Naive thymus-derived CD4-positive, alpha-beta T cell (primary cell): ENCODE results near the gene KRTAP10-4. TPM values are rescaled to one million over a fixed set of nuclear protein-coding genes. Genes with fewer than 3 reads are reported as not detected.

ENCODE experiments used
- ATAC-seq: fragments of 150-1000 bp; cut with Tn5 transposase; 2 replicates; pipeline ENCODE4 v1.10.0; 2021; ENCODE audit warnings: mild to moderate bottlenecking, moderate library complexity
- CTCF ChIA-PET: fragments of 350-600 bp; sonication (Branson Sonifier 250); formaldehyde crosslinking; loops from one replicate; lab custom pipeline; 2021; ENCODE audit warnings: antibody characterized with exemption; lab: Charles Lee
- POLR2A ChIA-PET: fragments of 350-600 bp; sonication (Branson Sonifier 250); formaldehyde crosslinking; loops from one replicate; lab custom pipeline; 2021; ENCODE audit warnings: antibody characterized with exemption, inconsistent platforms; lab: Charles Lee
- DNase-seq, 9 donors: peaks; one replicate each; pipeline versions ENCODE4 v3.0.0 to v3.0.0-alpha.2; 2020 to 2022; ENCODE audit warnings: mixed read lengths in 1 of 9
- H3K27ac ChIP-seq: one replicate; pipeline ENCODE4 v1.7.0; 2013; ENCODE audit warnings: mild to moderate bottlenecking, low read depth, low read length, moderate library complexity
- H3K27me3 ChIP-seq, 2 donors: one replicate each; pipeline ENCODE4 v1.7.0; 2013; ENCODE audit warnings: low read length in 2 of 2, mild to moderate bottlenecking in 2 of 2, moderate library complexity in 2 of 2; ENCODE audit not compliant: control insufficient read depth in 2 of 2, insufficient read depth in 2 of 2
- H3K36me3 ChIP-seq, 3 experiments: 1 replicate in 2 of 3; 2 replicates in 1 of 3; pipeline ENCODE4 v1.7.0; 2013; ENCODE audit warnings: low read length in 3 of 3, mild to moderate bottlenecking in 3 of 3, moderate library complexity in 1 of 3; ENCODE audit not compliant: insufficient read depth in 3 of 3, control insufficient read depth in 2 of 3
- H3K4me1 ChIP-seq, 2 donors: one replicate each; pipeline ENCODE4 v1.7.0; 2013; ENCODE audit warnings: low read length in 2 of 2, mild to moderate bottlenecking in 2 of 2, moderate library complexity in 1 of 2; ENCODE audit not compliant: control insufficient read depth in 2 of 2, insufficient read depth in 2 of 2
- H3K4me3 ChIP-seq: 2 replicates; pipeline ENCODE4 v1.7.0; 2013; ENCODE audit warnings: mild to moderate bottlenecking, low read length
- H3K9me3 ChIP-seq, 3 experiments: 1 replicate in 2 of 3; 2 replicates in 1 of 3; pipeline ENCODE4 v1.7.0; 2013; ENCODE audit warnings: low read length in 3 of 3; ENCODE audit not compliant: control insufficient read depth in 2 of 3
- H3K27ac Mint-ChIP-seq, 9 donors: one replicate each; pipeline ENCODE4 v1.8.0; 2020 to 2022; ENCODE audit warnings: mixed read lengths in 9 of 9, mild to moderate bottlenecking in 8 of 9, moderate library complexity in 5 of 9, inconsistent platforms in 2 of 9
- H3K27me3 Mint-ChIP-seq, 5 donors: one replicate each; pipeline ENCODE4 v1.8.0; 2021 to 2022; ENCODE audit warnings: mixed read lengths in 5 of 5, mild to moderate bottlenecking in 1 of 5
- H3K36me3 Mint-ChIP-seq, 5 donors: one replicate each; pipeline ENCODE4 v1.8.0; 2020 to 2022; ENCODE audit warnings: mixed read lengths in 5 of 5, mild to moderate bottlenecking in 3 of 5, inconsistent platforms in 1 of 5
- H3K4me1 Mint-ChIP-seq, 7 donors: one replicate each; pipeline ENCODE4 v1.8.0; 2020 to 2022; ENCODE audit warnings: mixed read lengths in 7 of 7, mild to moderate bottlenecking in 3 of 7, inconsistent platforms in 1 of 7
- H3K4me3 Mint-ChIP-seq, 10 donors: one replicate each; pipeline ENCODE4 v1.8.0; 2020 to 2022; ENCODE audit warnings: mild to moderate bottlenecking in 10 of 10, mixed read lengths in 10 of 10, moderate library complexity in 6 of 10, inconsistent platforms in 2 of 10
- H3K9me3 Mint-ChIP-seq, 11 donors: one replicate each; pipeline ENCODE4 v1.8.0; 2020 to 2022; ENCODE audit warnings: mixed read lengths in 11 of 11, mild to moderate bottlenecking in 4 of 11, inconsistent platforms in 1 of 11, moderate library complexity in 1 of 11
- intact Hi-C, 2 donors: fragments of 100-400 bp; cut with micrococcal nuclease; formaldehyde crosslinking; loops; one replicate each; pipeline ENCODE4 v1.15.1; 2023
- polyA plus RNA-seq, 2 donors: library from polyadenylated mRNA; unstranded; fragments of 300-500 nt; fragmentation: Illumina TruSeq; gene quantifications; one replicate each; pipeline ENCODE4 v1.2.3, GENCODE V29; 2021
- total RNA-seq, 6 experiments: library from RNA in 5 of 6; stranded (reverse) in 5 of 6; gene quantifications; 1 replicate in 5 of 6; 2 replicates in 1 of 6; pipeline ENCODE4 v1.2.3 and lab custom pipeline; 2021 to 2026

KRTAP10-4 gene
- total and polyA plus RNA-seq, 7 experiments from 2014 or later = not detected

DNA sequence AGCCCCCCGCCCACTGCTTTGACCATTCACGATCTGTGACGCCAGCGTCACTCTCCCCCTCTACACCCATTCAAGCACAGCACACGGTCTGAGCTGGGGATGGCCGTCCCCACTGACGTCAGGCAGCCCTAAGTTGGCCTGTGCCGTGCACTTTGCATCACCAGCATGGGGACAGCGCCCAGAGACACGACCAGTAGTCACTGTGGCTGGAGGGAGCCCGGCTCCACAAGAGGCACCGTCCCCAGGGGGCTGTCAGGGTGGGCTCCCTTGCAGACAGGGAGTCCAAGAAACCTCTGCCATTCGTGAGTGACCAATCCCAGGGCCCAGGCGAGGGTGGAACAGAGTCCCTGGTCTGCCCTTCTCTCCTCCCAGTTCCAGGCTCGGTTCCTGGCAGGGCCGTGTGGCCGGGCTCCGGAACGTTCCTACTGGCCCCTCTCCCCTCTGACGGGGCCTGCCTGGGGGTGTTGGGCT lies 40.7 kb downstream of the KRTAP10-4 start:
- peaks cover 28 to 36% of the 10 kb centered on the region in 2 donors for H3K4me1 ChIP-seq
- no peaks in the 10 kb centered on the region for H3K36me3 ChIP-seq
- no peak overlapping the region for H3K4me3 ChIP-seq
- ATAC-seq = no peak
- H3K27me3 ChIP-seq = no peaks in the 10 kb centered on the region
- intact Hi-C loops = no loop called here
- ChIA-PET CTCF (no interaction called here), POLR2A (interaction anchor here (1.1 kb wide), 1 partner anchor 96 kb away, joined by 5 read pairs; no protein-coding TSS in a partner anchor)
- Mint-ChIP-seq H3K9me3 (peaks cover 7 to 31% (median 22%) of the 10 kb centered on the region in 11 donors), H3K27ac (peak overlapping the region in 7 of 9 donors; percentile 48 to 81 (median 58)), H3K27me3 (peaks cover 0 to 4% (median 0%) of the 10 kb centered on the region in 5 donors), H3K4me3 (peak overlapping the region in 1 of 10 donors; percentile 27), H3K36me3 (peaks cover 3 to 22% (median 11%) of the 10 kb centered on the region in 5 donors), H3K4me1 (peaks cover 17 to 54% (median 42%) of the 10 kb centered on the region in 7 donors)
- DNase-seq = no peak
- no peak overlapping the region for H3K27ac ChIP-seq
- H3K9me3 ChIP-seq = peaks cover 0 to 18% (median 0%) of the 10 kb centered on the region in 3 experiments

GRCh38 chr21:44614961-44615391 lies 41.4 kb downstream of the KRTAP10-4 start:
- H3K36me3 ChIP-seq = no peaks in the 10 kb centered on the region
- no peak overlapping the region for H3K27ac ChIP-seq
- H3K4me3 Mint-ChIP-seq = peak overlapping the region in 2 of 10 donors; percentile 16 to 27
- no peak overlapping the region for H3K4me3 ChIP-seq
- peaks cover 36 to 44% of the 10 kb centered on the region in 2 donors for H3K4me1 ChIP-seq
- peaks cover 5 to 31% (median 21%) of the 10 kb centered on the region in 11 donors for H3K9me3 Mint-ChIP-seq
- peak overlapping the region in 2 of 9 donors; percentile 48 to 54 for H3K27ac Mint-ChIP-seq
- CTCF ChIA-PET = interaction anchor here (0.6 to 0.8 kb wide), 3 partner anchors 11 to 178 kb away, joined by 3 read pairs; no protein-coding TSS in a partner anchor
- peaks cover 4 to 28% (median 12%) of the 10 kb centered on the region in 5 donors for H3K36me3 Mint-ChIP-seq
- no peaks in the 10 kb centered on the region for H3K27me3 Mint-ChIP-seq
- ATAC-seq = no peak
- H3K27me3 ChIP-seq = no peaks in the 10 kb centered on the region
- H3K4me1 Mint-ChIP-seq = peaks cover 20 to 62% (median 50%) of the 10 kb centered on the region in 7 donors
- no peak for DNase-seq
- POLR2A ChIA-PET = interaction anchor here (1.1 kb wide), 1 partner anchor 97 kb away, joined by 5 read pairs; no protein-coding TSS in a partner anchor
- H3K9me3 ChIP-seq = peaks cover 0 to 11% (median 3%) of the 10 kb centered on the region in 3 experiments
- intact Hi-C loops = loop anchor here in 1 of 2 donors (5.0 kb wide), 2 partner anchors 33 to 97 kb away; partner anchors contain the start of genes KRTAP10-5 and TSPEAR

GRCh38 chr21:44615466-44615865 lies 41.9 kb downstream of the KRTAP10-4 start:
- no peak overlapping the region for H3K27ac ChIP-seq
- Mint-ChIP-seq H3K27me3 (no peaks in the 10 kb centered on the region), H3K27ac (peak overlapping the region in 4 of 9 donors; percentile 54 to 93 (median 72)), H3K36me3 (peaks cover 7 to 31% (median 16%) of the 10 kb centered on the region in 5 donors), H3K4me1 (peaks cover 20 to 66% (median 55%) of the 10 kb centered on the region in 7 donors), H3K9me3 (peaks cover 5 to 31% (median 23%) of the 10 kb centered on the region in 11 donors), H3K4me3 (peak overlapping the region in 3 of 10 donors; percentile 27 to 69 (median 35))
- ChIA-PET POLR2A (interaction anchor here (1.1 kb wide), 1 partner anchor 98 kb away, joined by 5 read pairs; no protein-coding TSS in a partner anchor), CTCF (interaction anchor here (0.6 to 0.8 kb wide), 3 partner anchors 11 to 178 kb away, joined by 3 read pairs; no protein-coding TSS in a partner anchor)
- intact Hi-C loops = loop anchor here in 1 of 2 donors (5.0 kb wide), 2 partner anchors 33 to 97 kb away; partner anchors contain the start of genes KRTAP10-5 and TSPEAR
- peaks cover 0 to 7% (median 5%) of the 10 kb centered on the region in 3 experiments for H3K9me3 ChIP-seq
- no peaks in the 10 kb centered on the region for H3K27me3 ChIP-seq
- no peaks in the 10 kb centered on the region for H3K36me3 ChIP-seq
- DNase-seq (no peak), ATAC-seq (no peak)
- peaks cover 37 to 45% of the 10 kb centered on the region in 2 donors for H3K4me1 ChIP-seq
- H3K4me3 ChIP-seq = no peak overlapping the region

- H3K4me1 Mint-ChIP-seq = peaks cover 20 to 71% (median 60%) of the 10 kb centered on the region in 7 donors
- ChIA-PET CTCF (interaction anchor here (0.5 to 0.8 kb wide), 3 partner anchors 10 to 126 kb away, joined by 3 read pairs; no protein-coding TSS in a partner anchor), POLR2A (interaction anchor here (1.2 kb wide), 1 partner anchor 11 kb away, joined by 4 read pairs; no protein-coding TSS in a partner anchor)
- peak overlapping the region in 8 of 9 donors; percentile 52 to 96 (median 72) for H3K27ac Mint-ChIP-seq
- Histone ChIP-seq H3K4me1 (peaks cover 37 to 45% of the 10 kb centered on the region in 2 donors), H3K27me3 (no peaks in the 10 kb centered on the region), H3K27ac (no peak overlapping the region), H3K4me3 (no peak overlapping the region), H3K9me3 (peaks cover 0 to 6% (median 5%) of the 10 kb centered on the region in 3 experiments), H3K36me3 (no peaks in the 10 kb centered on the region)
- H3K4me3 Mint-ChIP-seq = peak overlapping the region in 8 of 10 donors; percentile 19 to 69 (median 29)
- intact Hi-C loops = loop anchor here in 1 of 2 donors (5.0 kb wide), 2 partner anchors 34 to 96 kb away; partner anchors contain the start of genes KRTAP10-5 and TSPEAR
- peaks cover 9 to 31% (median 25%) of the 10 kb centered on the region in 11 donors for H3K9me3 Mint-ChIP-seq
- DNase-seq = no peak
- H3K27me3 Mint-ChIP-seq = no peaks in the 10 kb centered on the region
- ATAC-seq = no peak
- H3K36me3 Mint-ChIP-seq = peaks cover 12 to 33% (median 21%) of the 10 kb centered on the region in 5 donors
These were observed 42.5 kb downstream of the KRTAP10-4 start for GRCh38 chr21:44615911-44616590.

GRCh38 chr21:44616591-44616926 lies 43.0 kb downstream of the KRTAP10-4 start:
- no peaks in the 10 kb centered on the region for H3K36me3 ChIP-seq
- no peak for ATAC-seq
- H3K27ac ChIP-seq = no peak overlapping the region
- intact Hi-C loops = loop anchor here in 1 of 2 donors (5.0 kb wide), 2 partner anchors 34 to 96 kb away; partner anchors contain the start of genes KRTAP10-5 and TSPEAR
- H3K4me3 ChIP-seq = no peak overlapping the region
- no peaks in the 10 kb centered on the region for H3K27me3 ChIP-seq
- ChIA-PET CTCF (interaction anchor here (0.5 to 0.6 kb wide), 2 partner anchors 106 to 126 kb away, joined by 3 read pairs; no protein-coding TSS in a partner anchor), POLR2A (interaction anchor here (1.2 to 2.1 kb wide), 2 partner anchors 11 to 14 kb away, joined by 4 read pairs; no protein-coding TSS in a partner anchor)
- peaks cover 0 to 5% (median 3%) of the 10 kb centered on the region in 3 experiments for H3K9me3 ChIP-seq
- no peak for DNase-seq
- Mint-ChIP-seq H3K4me3 (peak overlapping the region in 7 of 10 donors; percentile 19 to 69 (median 29)), H3K4me1 (peaks cover 20 to 71% (median 60%) of the 10 kb centered on the region in 7 donors), H3K27ac (peak overlapping the region in 7 of 9 donors; percentile 52 to 96 (median 73)), H3K36me3 (peaks cover 12 to 30% (median 21%) of the 10 kb centered on the region in 5 donors), H3K9me3 (peaks cover 9 to 31% (median 21%) of the 10 kb centered on the region in 11 donors), H3K27me3 (no peaks in the 10 kb centered on the region)
- peaks cover 37 to 45% of the 10 kb centered on the region in 2 donors for H3K4me1 ChIP-seq
